ENCODE measurements around the gene SLC35F6. TPM values are rescaled to one million over a fixed set of nuclear protein-coding genes. Genes with fewer than 3 reads are reported as not detected.
A peak's percentile ranks its signal among the peaks of the same experiment; 100 is the strongest.

The SLC35F6 gene
- total RNA-seq, 1 experiment from 2014 or later, result 67.3 TPM

GRCh38 chr2:26763019-26763418 is 1.1 kb upstream of the SLC35F6 start:
- BruUV-seq (replicated peaks), result TSS peak; percentile 99
- H3K27me3 ChIP-seq (ENCODE audit: control insufficient read depth, insufficient read depth, low read length), result no peaks in the 10 kb centered on the region
- intact Hi-C loops (cut with micrococcal nuclease; ENCODE audit: unreplicated experiment) (no loop called here), in situ Hi-C loops (cut with HindIII; ENCODE audit: low pct_unique_long_range_greater_than_20kb, low sequenced_read_pairs) (no loop called here)
- ChIA-PET POLR2A (no interaction called here), CTCF (no interaction called here)
- peak overlapping the region; percentile 98 for H3K27ac ChIP-seq (ENCODE audit: low read length)
- H3K36me3 ChIP-seq (ENCODE audit: control insufficient read depth, insufficient read depth, low read length), result peaks cover 6% of the 10 kb centered on the region; the same call in 1 of the 2 replicates
- no peak overlapping the region; a peak in 1 of 4 replicates for H3K4me3 ChIP-seq (ENCODE audit: low read depth in 2 of 2, low read length in 2 of 2)
- peaks cover 52% of the 10 kb centered on the region for H3K4me1 ChIP-seq (ENCODE audit: control insufficient read depth, insufficient read depth, low read length)
- DNase-seq (ENCODE audit: low read depth, low spot score) (no peak), ATAC-seq (no peak)
- H3K9me3 ChIP-seq (ENCODE audit: control insufficient read depth, insufficient read depth, low read depth, low read length), result no peaks in the 10 kb centered on the region
- TF ChIP-seq SIN3A (IDR thresholded peaks at IDR 0.05; ENCODE audit: borderline replicate concordance, insufficient read depth, low read depth, low read length) (no peak), CTCF (IDR thresholded peaks at IDR 0.05) (no peak), POLR2AphosphoS5 (IDR thresholded peaks at IDR 0.05; ENCODE audit: low read depth, low read length) (no peak), REST (IDR thresholded peaks at IDR 0.05; ENCODE audit: insufficient read depth in 1 of 2, low read depth in 2 of 2, low read length in 1 of 2) (no peak), TCF7L2 (IDR thresholded peaks at IDR 0.05; ENCODE audit: low read depth, low read length) (no peak)

GRCh38 chr2:26764906-26765305 is 822 bp downstream of the SLC35F6 start:
- Histone ChIP-seq H3K36me3 (ENCODE audit: control insufficient read depth, insufficient read depth, low read length) (peaks cover 6% of the 10 kb centered on the region; the same call in 1 of the 2 replicates), H3K4me1 (ENCODE audit: control insufficient read depth, insufficient read depth, low read length) (peaks cover 55% of the 10 kb centered on the region), H3K4me3 (ENCODE audit: low read depth in 2 of 2, low read length in 2 of 2) (peak overlapping the region; percentile 98 to 99), H3K27me3 (ENCODE audit: control insufficient read depth, insufficient read depth, low read length) (no peaks in the 10 kb centered on the region), H3K27ac (ENCODE audit: low read length) (peak overlapping the region; percentile 98), H3K9me3 (ENCODE audit: control insufficient read depth, insufficient read depth, low read depth, low read length) (no peaks in the 10 kb centered on the region)
- POLR2A ChIA-PET, result interaction anchor here (0.6 kb wide), 1 partner anchor 199 kb away, joined by 5 read pairs; no protein-coding TSS in a partner anchor
- CTCF ChIA-PET, result no interaction called here
- BruUV-seq (replicated peaks), result TSS peak; percentile 77
- DNase-seq (ENCODE audit: low read depth, low spot score) (no peak), ATAC-seq (no peak)
- in situ Hi-C loops (cut with HindIII; ENCODE audit: low pct_unique_long_range_greater_than_20kb, low sequenced_read_pairs), result no loop called here
- intact Hi-C loops (cut with micrococcal nuclease; ENCODE audit: unreplicated experiment), result no loop called here
- TF ChIP-seq CTCF (IDR thresholded peaks at IDR 0.05), result no peak
- no peak for TF ChIP-seq REST (IDR thresholded peaks at IDR 0.05; ENCODE audit: insufficient read depth in 1 of 2, low read depth in 2 of 2, low read length in 1 of 2)
- TF ChIP-seq POLR2AphosphoS5 (IDR thresholded peaks at IDR 0.05; ENCODE audit: low read depth, low read length), result no peak
- TF ChIP-seq SIN3A (IDR thresholded peaks at IDR 0.05; ENCODE audit: borderline replicate concordance, insufficient read depth, low read depth, low read length), result no peak
- no peak for TF ChIP-seq TCF7L2 (IDR thresholded peaks at IDR 0.05; ENCODE audit: low read depth, low read length)
